Common myeloid progenitor, CD34-positive (primary cell): ENCODE results near the gene TAL1.

Experiments used
- CTCF ChIA-PET: fragments of 350-600 bp; sonication (Branson Sonifier 250); formaldehyde crosslinking; loops from one replicate; lab custom pipeline; 2021; ENCODE audit warnings: antibody characterized with exemption; lab: Charles Lee
- POLR2A ChIA-PET: fragments of 350-600 bp; sonication (Branson Sonifier 250); formaldehyde crosslinking; loops from one replicate; lab custom pipeline; 2021; ENCODE audit warnings: antibody characterized with exemption; lab: Charles Lee
- DNase-seq, 3 donors: peaks; one replicate each; pipeline versions ENCODE4 v3.0.0 to v3.0.0-alpha.2; 2013
- H3K27ac ChIP-seq, 2 experiments: 1 replicate in 1 of 2; 2 replicates in 1 of 2; pipeline ENCODE4 v1.7.0; 2013; ENCODE audit warnings: inconsistent platforms in 2 of 2, low read length in 2 of 2, mild to moderate bottlenecking in 2 of 2, low read depth in 1 of 2, moderate library complexity in 1 of 2; ENCODE audit not compliant: severe bottlenecking in 2 of 2, insufficient read depth in 1 of 2, poor library complexity in 1 of 2
- H3K27me3 ChIP-seq, 5 experiments: replicated peaks in 2 of 5; 1 replicate in 3 of 5; 2 replicates in 2 of 5; pipeline versions ENCODE4 v1.6.1 to v1.7.0; 2013; ENCODE audit warnings: low read length in 4 of 5, mild to moderate bottlenecking in 2 of 5, moderate library complexity in 2 of 5, inconsistent platforms in 1 of 5; ENCODE audit not compliant: insufficient read depth in 5 of 5, control insufficient read depth in 4 of 5
- H3K36me3 ChIP-seq, 4 experiments: 1 replicate in 2 of 4; 2 replicates in 2 of 4; pipeline versions ENCODE4 v1.6.1 to v1.7.0; 2013; ENCODE audit warnings: low read length in 3 of 4, control low read depth in 1 of 4, mild to moderate bottlenecking in 1 of 4; ENCODE audit not compliant: control insufficient read depth in 4 of 4, insufficient read depth in 4 of 4
- H3K4me1 ChIP-seq, 4 experiments: 1 replicate in 3 of 4; 2 replicates in 1 of 4; pipeline versions ENCODE4 v1.6.1 to v1.7.1; 2013; ENCODE audit warnings: low read length in 3 of 4, mild to moderate bottlenecking in 3 of 4, control low read depth in 1 of 4, inconsistent platforms in 1 of 4, moderate library complexity in 1 of 4; ENCODE audit not compliant: control insufficient read depth in 4 of 4, insufficient read depth in 4 of 4; ENCODE audit errors: control extremely low read depth in 1 of 4
- H3K4me3 ChIP-seq, 7 experiments: 1 replicate in 4 of 7; 2 replicates in 3 of 7; pipeline versions ENCODE4 v1.5.1 to v1.7.0; 2013; ENCODE audit warnings: mild to moderate bottlenecking in 7 of 7, low read length in 6 of 7, moderate library complexity in 6 of 7, inconsistent platforms in 2 of 7, low read depth in 2 of 7, control low read depth in 1 of 7; ENCODE audit not compliant: insufficient read depth in 4 of 7, control insufficient read depth in 1 of 7; ENCODE audit errors: extremely low read depth in 1 of 7
- H3K9me3 ChIP-seq, 5 experiments: 1 replicate in 4 of 5; 2 replicates in 1 of 5; pipeline versions ENCODE4 v1.6.1 to v1.7.1; 2013; ENCODE audit warnings: low read length in 4 of 5, mild to moderate bottlenecking in 2 of 5, inconsistent platforms in 1 of 5, low read depth in 1 of 5, moderate library complexity in 1 of 5; ENCODE audit not compliant: control insufficient read depth in 4 of 5, insufficient read depth in 2 of 5; ENCODE audit errors: control extremely low read depth in 1 of 5
- WGBS: methylation state at CpG from one replicate; pipeline ENCODE4 v1.1.5; 2013; ENCODE audit not compliant: insufficient coverage; 5-methylcytosine and 5-hydroxymethylcytosine counted together

Gene TAL1

DNA sequence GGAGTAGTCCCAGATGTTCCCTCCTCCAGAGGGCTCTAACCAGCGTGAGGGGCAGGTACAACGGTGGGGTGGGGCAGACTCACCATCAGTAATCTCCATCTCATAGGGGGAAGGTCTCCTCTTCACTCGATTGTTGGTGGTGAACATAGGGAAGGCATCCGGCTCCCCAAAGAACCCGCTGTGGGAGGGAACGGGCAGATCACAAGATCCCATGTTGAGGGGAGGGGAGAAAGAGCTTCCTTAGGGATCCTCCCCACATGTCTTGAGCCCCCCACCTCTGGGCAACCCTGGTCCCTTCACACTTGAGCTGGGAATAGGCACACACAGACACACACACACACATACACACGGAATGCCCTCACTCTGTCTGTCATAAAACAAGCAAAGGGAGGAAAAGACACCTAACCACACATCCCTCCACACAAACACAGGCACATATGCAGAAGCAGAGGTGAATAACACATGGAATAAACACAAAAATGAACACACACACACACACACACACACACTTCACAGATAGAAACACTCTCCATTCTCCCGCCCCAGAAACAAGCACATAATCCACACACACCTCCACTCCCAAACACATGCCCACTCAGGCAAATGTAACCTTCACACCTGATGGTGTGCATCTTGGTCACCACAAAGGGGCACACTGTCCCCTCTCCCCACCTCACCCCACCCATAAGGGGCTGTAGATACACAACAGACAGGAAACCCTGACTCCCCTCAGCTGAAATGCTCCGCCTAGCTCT is 7.9 kb downstream of the TAL1 start:
- ChIA-PET POLR2A (interaction anchor here (3.5 kb wide), 1 partner anchor 12 kb away, joined by 21 read pairs; no protein-coding TSS in a partner anchor), CTCF (interaction anchor here (0.9 to 2.9 kb wide), 10 partner anchors 9 to 41 kb away, joined by 3 to 15 read pairs (median 4); no protein-coding TSS in a partner anchor)
- Histone ChIP-seq H3K4me1 (peaks cover 0 to 56% (median 46%) of the 10 kb centered on the region in 4 experiments), H3K9me3 (no peaks in the 10 kb centered on the region), H3K27me3 (no peaks in the 10 kb centered on the region), H3K27ac (peak overlapping the region in 1 of 2 experiments; percentile 52), H3K36me3 (peaks cover 5 to 47% (median 36%) of the 10 kb centered on the region in 4 experiments), H3K4me3 (peak overlapping the region in 6 of 7 experiments; percentile 24 to 76 (median 62))
- 64% methylated on average over 2 of the region's 9 CpGs for whole genome bisulfite sequencing
- DNase-seq, result peak in 1 of 3 donors; percentile 34

- Histone ChIP-seq H3K4me1 (peaks cover 0 to 50% (median 38%) of the 10 kb centered on the region in 4 experiments), H3K9me3 (no peaks in the 10 kb centered on the region), H3K36me3 (peaks cover 5 to 55% (median 42%) of the 10 kb centered on the region in 4 experiments), H3K27me3 (no peaks in the 10 kb centered on the region), H3K27ac (no peak overlapping the region), H3K4me3 (no peak overlapping the region)
- DNase-seq, result no peak
- 96% methylated on average over 10 of the region's 10 CpGs for WGBS
- ChIA-PET CTCF (interaction anchor here (0.9 to 3.2 kb wide), 6 partner anchors 10 to 39 kb away, joined by 3 to 30 read pairs (median 7); no protein-coding TSS in a partner anchor), POLR2A (interaction anchor here (3.5 kb wide), 1 partner anchor 11 kb away, joined by 21 read pairs; no protein-coding TSS in a partner anchor)
These were observed 8.7 kb downstream of the TAL1 start for GRCh38 chr1:47223174-47223920.

- Histone ChIP-seq H3K27me3 (no peaks in the 10 kb centered on the region), H3K27ac (no peak overlapping the region), H3K36me3 (peaks cover 5 to 61% (median 46%) of the 10 kb centered on the region in 4 experiments), H3K4me3 (no peak overlapping the region), H3K9me3 (no peaks in the 10 kb centered on the region), H3K4me1 (peaks cover 0 to 49% (median 30%) of the 10 kb centered on the region in 4 experiments)
- CTCF ChIA-PET, result interaction anchor here (0.7 to 3.2 kb wide), 7 partner anchors 8 to 41 kb away, joined by 3 to 30 read pairs (median 9); no protein-coding TSS in a partner anchor
- no peak for DNase-seq
- 100% methylated on average over 3 of the region's 3 CpGs for WGBS
- POLR2A ChIA-PET, result interaction anchor here (1.0 kb wide), 1 partner anchor 9 kb away, joined by 3 read pairs; no protein-coding TSS in a partner anchor
These were observed 9.5 kb downstream of the TAL1 start for GRCh38 chr1:47222476-47222875.

GRCh38 chr1:47219590-47220220 is 12.3 kb downstream of the TAL1 start:
- Histone ChIP-seq H3K9me3 (no peaks in the 10 kb centered on the region), H3K27ac (no peak overlapping the region), H3K4me1 (peaks cover 0 to 37% (median 13%) of the 10 kb centered on the region in 4 experiments), H3K4me3 (no peak overlapping the region), H3K36me3 (peaks cover 5 to 78% (median 58%) of the 10 kb centered on the region in 4 experiments), H3K27me3 (no peaks in the 10 kb centered on the region)
- ChIA-PET CTCF (interaction anchor here (1.3 to 3.2 kb wide), 6 partner anchors 8 to 43 kb away, joined by 3 to 30 read pairs (median 6); no protein-coding TSS in a partner anchor), POLR2A (interaction anchor here (0.9 kb wide), 1 partner anchor 15 kb away, joined by 3 read pairs; no protein-coding TSS in a partner anchor)
- WGBS, result 96% methylated on average over 9 of the region's 29 CpGs
- no peak for DNase-seq

- Histone ChIP-seq H3K36me3 (peaks cover 5 to 78% (median 58%) of the 10 kb centered on the region in 4 experiments), H3K27ac (no peak overlapping the region), H3K4me3 (no peak overlapping the region), H3K9me3 (no peaks in the 10 kb centered on the region), H3K4me1 (peaks cover 0 to 37% (median 14%) of the 10 kb centered on the region in 4 experiments), H3K27me3 (no peaks in the 10 kb centered on the region)
- POLR2A ChIA-PET, result interaction anchor here (0.9 kb wide), 1 partner anchor 16 kb away, joined by 3 read pairs; no protein-coding TSS in a partner anchor
- CTCF ChIA-PET, result interaction anchor here (1.4 to 2.1 kb wide), 2 partner anchors 41 to 43 kb away, joined by 3 to 6 read pairs; no protein-coding TSS in a partner anchor
- 95% methylated on average over 4 of the region's 4 CpGs for WGBS
- no peak for DNase-seq
These were observed 13.0 kb downstream of the TAL1 start for GRCh38 chr1:47219001-47219400.

- Histone ChIP-seq H3K27ac (no peak overlapping the region), H3K9me3 (no peaks in the 10 kb centered on the region), H3K4me3 (no peak overlapping the region), H3K36me3 (peaks cover 4 to 56% (median 41%) of the 10 kb centered on the region in 4 experiments), H3K4me1 (peaks cover 2 to 55% (median 36%) of the 10 kb centered on the region in 4 experiments), H3K27me3 (no peaks in the 10 kb centered on the region)
- POLR2A ChIA-PET, result no interaction called here
- 98% methylated on average over 9 of the region's 12 CpGs for WGBS
- no peak for DNase-seq
- CTCF ChIA-PET, result interaction anchor here (0.9 to 1.9 kb wide), 4 partner anchors 12 to 23 kb away, joined by 3 to 6 read pairs (median 4); no protein-coding TSS in a partner anchor
These were observed 15.6 kb downstream of the TAL1 start for GRCh38 chr1:47216278-47217059.
